ENCODE data around the gene ULBP2.

Gene ULBP2

DNA sequence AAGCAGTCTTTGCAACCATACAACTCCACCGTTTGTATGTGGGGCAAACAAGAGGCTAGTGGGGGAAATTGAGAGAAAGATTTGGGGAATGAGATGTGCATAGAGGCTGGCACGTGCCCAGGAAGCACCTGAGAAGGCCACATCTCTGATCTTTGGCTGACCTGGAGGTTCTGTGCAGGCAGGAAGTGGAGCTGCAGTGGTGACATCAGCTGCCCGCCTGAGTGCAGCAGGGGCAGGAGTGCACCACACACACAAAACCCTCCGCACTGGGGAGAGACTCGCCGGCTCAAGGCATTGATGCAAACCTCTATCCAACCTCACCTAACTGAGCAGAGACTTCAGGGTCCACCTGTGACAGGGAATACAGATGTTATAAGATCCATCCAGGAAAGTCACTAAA lies 32.6 kb downstream of the ULBP2 start:
- ATAC-seq: peak in 1 of 2 donors; percentile 43

DNA sequence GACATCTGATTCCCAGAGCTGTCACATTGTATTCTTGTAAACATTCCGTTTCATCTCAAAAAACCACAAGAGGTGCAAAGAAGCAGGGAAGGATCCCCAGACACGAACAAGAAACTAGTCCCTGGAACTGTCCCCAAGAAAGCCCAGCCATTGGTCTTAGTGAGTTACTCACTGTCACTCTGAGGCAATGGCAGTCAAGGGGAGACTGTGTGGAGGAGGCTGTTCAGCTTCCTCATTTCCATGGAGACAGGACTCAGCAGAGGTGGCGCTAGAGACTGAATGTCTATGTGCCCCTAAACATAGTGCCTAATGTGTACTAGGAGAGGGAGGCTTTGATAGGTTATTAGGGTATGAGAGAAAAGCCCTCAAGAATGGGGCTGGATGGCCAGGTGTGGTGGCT lies 33.0 kb downstream of the ULBP2 start:
- ATAC-seq: no peak

DNA sequence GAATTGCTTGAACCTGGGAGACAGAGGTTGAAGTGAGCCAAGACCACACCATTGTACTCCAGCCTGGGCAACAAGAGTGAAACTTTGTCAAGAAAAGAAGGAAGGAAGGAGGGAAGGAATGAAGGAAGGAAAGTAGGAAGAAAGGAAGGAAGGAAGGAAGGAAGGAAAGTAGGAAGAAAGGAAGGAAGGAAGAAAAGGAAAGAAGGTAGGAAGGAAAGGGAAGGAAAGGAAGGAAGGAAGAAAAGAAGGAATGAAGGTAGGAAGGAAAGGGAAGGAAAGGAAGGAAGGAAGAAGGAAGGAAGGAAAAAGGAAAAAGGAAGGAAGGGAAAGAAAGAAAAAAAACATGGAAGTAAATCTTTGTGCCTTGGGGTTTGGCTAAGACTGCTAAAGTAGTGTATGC lies 33.6 kb downstream of the ULBP2 start:
- no peak for ATAC-seq

DNA sequence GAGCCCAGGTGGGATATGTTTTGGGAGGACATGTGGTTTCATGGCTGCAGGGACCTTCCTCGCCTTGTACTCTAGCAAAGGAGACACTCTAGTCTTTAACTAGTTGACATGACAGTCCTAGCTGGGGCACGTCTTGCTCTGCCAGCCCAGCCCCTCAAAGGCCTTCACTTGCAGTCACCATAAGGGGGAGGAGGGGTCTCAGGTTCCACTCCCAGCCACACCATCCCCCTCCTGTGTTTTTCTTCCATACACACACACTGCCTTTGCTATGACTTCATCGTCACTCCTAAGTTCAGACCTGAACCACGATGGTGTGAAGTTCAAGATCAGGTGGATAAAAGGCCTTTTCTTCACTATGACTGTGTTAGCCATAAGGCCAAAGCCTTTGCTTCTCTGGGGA lies 35.4 kb downstream of the ULBP2 start:
- ATAC-seq: no peak

DNA sequence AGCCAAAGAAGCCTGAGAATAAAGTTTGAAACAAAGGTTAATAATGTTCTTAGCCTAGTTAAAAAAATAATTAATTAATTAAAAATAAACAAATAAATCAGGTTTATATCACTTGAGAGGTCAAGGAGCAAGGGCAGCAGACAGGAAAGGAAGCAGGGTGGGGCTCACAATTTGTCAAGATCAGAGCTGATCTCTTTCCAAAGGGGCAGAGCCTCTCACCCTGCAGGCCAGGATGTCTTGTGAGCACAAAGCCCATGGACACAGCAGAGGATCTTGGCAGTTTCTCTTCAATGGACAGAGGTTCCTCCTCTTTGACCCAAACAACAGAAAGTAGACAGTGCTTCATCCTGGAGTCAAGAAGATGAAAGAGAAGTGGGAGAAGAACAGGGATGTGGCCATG lies 36.8 kb downstream of the ULBP2 start:
- ATAC-seq: no peak

DNA sequence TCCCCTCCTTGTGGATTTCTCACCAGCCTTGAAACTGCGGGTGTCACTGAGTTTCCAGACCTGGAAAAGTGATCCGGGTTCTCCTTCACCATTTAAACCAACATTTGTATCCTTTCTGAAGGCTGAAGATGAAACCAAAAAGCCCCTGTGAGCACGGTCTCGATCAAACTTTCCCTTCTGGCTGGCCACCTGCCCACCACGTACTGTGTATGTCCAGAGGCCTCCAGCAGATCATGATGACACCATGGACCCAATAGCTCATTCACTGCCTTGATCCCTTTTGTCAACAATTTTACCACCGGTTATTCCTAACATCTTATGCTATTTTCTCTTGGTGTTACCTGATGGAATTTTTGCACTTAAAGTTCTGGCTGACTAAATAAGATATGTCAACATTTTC lies 37.5 kb downstream of the ULBP2 start:
- ATAC-seq: no peak

DNA sequence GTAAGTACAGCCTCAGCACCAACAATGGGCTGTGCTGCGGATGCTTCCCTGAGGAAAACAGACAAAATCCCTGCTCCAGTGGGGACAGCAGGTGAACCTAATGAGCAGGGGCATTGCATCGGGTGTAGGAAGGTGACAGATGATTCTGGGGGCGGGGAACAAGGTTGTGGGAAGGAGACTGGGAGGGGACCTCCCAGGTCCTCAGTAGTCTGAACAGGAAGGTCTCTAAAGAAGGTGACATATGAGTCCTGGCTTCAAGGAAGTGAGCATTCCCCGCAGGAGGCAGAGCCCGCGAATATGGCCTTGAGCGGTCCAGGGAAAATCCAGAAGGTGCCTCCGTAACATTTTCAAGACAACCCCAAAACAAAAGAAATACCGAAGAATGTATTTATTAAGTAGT lies 41.3 kb downstream of the ULBP2 start:
- no peak for ATAC-seq

DNA sequence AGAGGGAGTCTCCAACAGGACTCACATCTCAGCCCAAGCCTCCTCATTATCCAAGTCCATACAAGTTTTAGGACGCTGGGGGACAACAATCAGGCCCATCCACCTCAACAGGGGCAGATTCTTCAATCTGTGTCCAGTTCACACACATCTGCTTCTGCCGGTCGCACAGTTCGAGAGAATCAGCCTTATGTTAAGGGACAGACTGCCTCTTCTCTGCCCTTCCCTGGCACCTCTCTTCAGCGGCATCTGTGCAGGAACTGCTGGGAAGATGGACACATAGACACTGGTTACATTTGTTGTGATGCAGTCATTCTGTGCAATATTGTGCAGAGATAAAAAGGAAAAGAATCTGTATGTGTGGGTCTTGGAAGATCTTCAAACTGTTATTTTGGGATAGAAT lies 43.0 kb downstream of the ULBP2 start:
- ATAC-seq: no peak

GRCh38 chr6:149985481-149985937 lies 43.7 kb downstream of the ULBP2 start:
- no peak for ATAC-seq

DNA sequence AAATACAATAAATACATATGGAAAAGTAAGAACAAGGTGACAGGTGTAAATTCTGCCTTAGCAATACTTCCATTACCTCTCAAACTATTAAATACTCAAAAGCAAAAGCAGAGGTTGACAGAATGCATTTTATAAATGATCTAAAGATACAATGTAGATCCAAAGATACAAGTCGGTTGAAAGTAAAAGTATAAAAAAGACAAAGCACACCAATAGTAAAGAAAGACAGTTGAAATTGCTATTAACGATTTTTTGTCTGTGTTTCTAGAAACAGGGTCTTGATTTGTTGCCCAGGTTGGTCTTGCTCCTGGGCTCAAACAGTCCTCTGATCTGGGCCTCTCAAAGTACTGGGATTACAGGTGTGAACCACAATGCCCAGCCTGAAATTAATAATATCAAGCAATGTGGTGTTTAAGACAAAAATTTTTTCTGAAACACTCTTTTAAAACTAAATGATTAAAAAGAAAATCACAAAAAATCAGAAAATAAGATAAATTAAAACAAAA lies 45.8 kb downstream of the ULBP2 start:
- ATAC-seq: no peak

DNA sequence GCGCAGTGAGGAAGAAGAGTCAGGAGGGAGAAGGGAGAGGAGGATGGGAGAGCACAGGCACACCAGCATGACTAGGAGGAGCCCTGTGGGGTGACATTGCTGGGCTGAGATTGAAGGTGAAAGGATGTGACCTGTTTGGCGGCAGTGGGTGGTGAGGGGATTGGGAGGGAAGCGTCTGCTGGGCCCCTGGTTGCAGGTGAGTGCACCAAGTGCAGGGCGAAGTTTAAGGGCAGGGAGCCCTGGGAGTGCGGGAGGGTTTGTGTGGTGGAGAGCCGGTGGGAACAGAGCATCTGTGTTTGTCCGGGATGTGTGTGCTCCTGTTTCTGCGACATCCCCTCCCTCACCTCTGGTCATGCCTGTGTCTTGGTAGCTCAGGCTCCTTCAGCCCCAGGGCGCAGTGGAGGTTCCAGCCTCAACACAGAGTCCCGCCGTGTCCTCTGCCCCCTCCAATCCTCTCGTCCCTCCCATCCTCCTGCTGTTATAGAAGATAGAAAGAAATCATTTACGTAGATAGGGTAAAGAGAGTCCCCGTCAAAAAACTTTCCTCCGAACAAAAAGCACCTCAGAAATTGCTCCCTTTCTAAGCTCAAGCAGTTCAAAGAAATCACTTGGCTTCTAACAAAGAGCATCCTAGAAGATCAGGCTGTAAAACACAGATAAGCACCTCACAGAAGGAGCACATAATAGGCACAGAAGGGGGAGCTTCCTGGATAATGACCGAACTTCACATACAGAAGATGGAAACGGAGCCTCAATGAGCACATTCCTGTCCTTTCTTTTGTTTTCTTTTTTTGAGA lies 46.9 kb downstream of the ULBP2 start:
- no peak for ATAC-seq

DNA sequence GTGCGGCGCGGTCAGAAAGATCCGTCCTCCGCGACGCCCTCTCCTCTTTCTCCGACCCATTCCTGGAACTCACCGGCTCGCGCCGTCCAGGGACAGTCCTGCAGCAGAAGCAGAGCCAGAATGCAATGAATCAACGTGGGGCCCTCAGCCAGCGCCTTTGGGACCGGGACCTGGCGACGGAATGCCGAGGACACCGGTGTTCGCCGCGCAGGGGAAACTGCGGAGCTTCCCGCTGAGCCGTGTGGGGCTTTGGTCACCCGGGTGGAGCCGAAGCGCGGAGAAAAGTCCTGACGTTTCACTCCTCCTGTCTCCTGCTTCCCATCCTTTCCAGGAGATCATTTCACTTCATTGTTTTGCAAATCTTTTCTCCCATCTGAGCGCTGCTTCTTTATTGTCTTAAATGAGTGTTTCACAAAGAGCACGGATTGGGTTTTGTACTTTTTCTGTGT lies 48.4 kb downstream of the ULBP2 start:
- no peak for ATAC-seq

- peak; percentile 41 to 52 for ATAC-seq
Measured at GRCh38 chr6:149990661-149991471, 49.1 kb downstream of the ULBP2 start.

DNA sequence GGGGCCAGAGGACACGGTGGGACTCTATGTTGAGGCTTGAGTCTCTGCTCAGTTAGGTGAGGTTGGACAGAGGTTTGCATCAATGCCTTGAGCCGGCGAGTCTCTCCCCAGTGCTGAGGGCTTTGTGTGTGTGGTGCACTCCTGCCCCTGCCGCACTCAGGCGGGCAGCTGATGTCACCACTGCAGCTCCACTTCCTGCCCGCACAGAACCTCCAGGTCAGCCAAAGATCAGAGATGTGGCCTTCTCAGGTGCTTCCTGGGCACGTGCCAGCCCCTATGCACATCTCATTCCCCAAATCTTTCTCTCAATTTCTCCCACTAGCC lies 49.6 kb downstream of the ULBP2 start:
- ATAC-seq: peak; percentile 61 to 63

GRCh38 chr6:149991838-149992237 lies 50.0 kb downstream of the ULBP2 start:
- ATAC-seq: no peak

GRCh38 chr6:149995235-149995750 lies 53.5 kb downstream of the ULBP2 start:
- ATAC-seq: no peak

DNA sequence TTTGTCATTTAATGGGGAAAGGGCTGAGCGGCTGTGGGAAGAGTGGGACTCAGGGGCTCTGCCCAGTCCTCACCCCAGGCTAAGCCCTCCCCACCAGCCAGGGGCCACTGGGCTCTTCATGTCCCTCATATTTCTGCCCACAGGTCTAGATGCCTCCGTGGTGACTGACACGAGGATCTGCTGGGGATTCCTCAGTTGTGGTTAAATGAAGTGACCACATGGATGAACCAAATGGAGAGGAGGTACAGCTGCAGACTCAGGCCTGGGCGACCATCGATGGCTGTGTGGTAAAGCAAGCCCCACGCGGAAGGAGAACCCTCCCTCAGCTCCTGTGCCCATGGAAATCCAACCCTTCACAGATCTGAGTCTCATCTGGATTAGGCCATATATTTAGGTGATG lies 54.2 kb downstream of the ULBP2 start:
- ATAC-seq: no peak
